ENCODE data around the gene CCNK. TPM values are rescaled to one million over a fixed set of nuclear protein-coding genes. Genes with fewer than 3 reads are reported as not detected.

The CCNK gene
- polyA plus RNA-seq, 4 donors, result 45.8 to 57.0 (median 50.4) TPM

DNA sequence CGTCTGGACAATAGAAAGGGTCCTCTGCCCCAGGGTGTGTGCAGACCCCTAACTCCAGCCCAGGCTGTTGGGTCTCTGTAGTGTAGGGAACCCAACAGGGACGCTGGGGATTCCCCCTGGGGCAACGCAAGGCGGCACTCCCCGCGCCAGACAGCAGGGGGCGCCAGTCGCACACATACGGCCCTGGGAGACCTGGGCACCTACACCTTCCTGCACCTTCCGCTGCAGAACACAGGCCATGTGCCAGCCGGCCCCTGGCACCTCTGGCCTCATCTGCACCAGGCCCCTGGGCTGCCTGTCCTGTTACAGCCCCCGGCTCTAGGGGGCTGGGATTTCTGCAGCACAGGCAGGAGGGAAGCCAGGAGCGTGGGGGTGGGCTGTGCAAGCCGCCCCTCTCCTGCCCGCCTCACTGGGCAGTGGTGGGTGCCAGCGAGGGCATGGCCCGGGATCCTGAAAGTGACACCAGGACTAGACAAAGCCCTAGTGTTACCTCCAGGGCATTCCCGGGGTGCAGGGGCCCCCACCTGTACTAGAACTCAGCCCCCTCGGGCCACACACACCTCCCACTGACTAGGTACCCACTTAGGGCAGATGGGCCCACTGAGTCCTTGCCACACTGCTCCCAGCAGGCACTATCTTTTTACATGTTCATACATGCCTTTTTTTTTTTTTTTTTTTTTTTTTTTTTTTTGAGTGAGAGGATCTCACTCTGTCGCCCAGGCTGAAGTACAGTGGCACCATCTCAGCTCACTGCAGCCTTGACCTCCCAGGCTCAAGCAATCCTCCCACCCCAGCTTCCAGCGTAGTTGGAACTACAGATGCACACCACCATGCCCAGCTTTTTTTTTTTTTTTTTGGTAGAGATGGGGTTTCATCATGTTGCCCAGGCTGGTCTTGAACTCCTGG, 37.5 kb downstream of the CCNK start:
- DNase-seq (ENCODE audit: low read depth in 4 of 4, low spot score in 3 of 4), result no peak

DNA sequence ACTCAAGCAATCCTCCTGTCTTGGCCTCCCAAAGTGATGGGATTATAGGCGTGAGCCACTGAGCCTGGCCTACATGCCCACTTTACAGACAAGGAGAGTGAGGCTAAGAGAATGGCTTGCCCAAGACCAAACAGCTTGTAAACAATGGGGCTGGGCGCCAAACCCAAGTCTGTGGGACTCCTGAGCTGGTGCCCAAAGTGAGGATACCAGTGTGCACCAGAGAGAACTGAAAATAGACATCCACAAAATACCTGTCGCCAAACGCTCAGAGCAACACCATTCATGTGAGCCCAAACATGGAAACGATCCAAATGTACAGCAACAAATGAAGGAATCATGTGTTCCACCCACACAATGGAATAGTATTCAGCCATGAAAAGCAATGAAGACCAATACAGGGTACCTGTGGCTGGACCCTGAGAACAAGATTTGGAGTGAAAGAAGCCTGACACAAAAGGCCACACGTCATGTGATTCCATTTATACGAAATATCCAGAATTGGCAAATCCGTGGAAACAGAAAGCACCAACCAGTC, 38.2 kb downstream of the CCNK start:
- DNase-seq (ENCODE audit: low read depth in 4 of 4, low spot score in 3 of 4), result no peak

DNA sequence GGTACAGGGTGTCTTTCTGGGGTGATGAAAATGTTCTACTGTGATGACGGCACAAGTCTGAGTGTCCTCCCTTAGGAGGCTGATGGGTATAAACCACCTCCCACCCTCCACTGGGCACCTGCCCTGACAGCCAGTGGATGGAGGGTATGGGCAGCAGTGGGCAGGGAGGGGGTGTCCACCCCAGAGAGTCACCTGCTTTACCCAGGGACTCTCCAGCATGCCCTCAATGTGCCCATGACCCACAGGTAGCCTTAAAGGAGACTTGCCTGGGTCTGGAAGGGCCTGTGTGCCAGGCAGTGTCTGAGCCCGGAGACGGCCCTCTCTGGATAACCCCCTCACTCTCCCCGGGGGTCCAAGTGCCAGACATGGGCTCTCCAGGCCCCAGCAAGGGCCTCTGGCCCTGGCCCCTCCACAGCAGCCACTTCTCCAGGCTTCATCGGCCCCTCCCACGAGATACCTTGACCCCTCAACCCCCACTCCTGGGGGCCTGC, 38.8 kb downstream of the CCNK start:
- no peak for DNase-seq (ENCODE audit: low read depth in 4 of 4, low spot score in 3 of 4)

DNA sequence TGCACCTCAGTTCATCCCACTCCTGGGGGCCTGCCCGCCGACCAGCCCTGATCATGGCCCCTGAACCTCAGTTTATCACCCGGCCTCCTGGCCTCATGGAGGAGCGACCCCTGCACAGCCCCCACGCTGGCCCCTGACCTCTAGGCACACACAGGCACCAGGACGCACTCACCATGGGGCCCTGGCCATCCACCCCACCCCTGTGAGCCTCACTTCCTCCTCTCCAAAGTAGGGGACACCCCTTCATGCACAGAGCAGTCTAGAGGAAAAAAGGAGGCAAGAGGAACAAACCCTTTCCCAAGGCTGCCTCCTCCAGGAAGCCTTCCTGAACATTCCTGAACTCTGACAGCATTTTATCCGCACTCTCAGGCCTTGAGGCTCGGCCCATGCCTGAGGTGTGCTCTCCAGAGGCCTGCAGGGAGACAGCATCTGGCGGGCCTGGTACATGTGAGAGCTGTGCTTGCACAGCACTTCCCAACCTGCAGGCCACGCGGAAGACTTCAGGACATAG, 39.4 kb downstream of the CCNK start:
- no peak for DNase-seq (ENCODE audit: low read depth in 4 of 4, low spot score in 3 of 4)

DNA sequence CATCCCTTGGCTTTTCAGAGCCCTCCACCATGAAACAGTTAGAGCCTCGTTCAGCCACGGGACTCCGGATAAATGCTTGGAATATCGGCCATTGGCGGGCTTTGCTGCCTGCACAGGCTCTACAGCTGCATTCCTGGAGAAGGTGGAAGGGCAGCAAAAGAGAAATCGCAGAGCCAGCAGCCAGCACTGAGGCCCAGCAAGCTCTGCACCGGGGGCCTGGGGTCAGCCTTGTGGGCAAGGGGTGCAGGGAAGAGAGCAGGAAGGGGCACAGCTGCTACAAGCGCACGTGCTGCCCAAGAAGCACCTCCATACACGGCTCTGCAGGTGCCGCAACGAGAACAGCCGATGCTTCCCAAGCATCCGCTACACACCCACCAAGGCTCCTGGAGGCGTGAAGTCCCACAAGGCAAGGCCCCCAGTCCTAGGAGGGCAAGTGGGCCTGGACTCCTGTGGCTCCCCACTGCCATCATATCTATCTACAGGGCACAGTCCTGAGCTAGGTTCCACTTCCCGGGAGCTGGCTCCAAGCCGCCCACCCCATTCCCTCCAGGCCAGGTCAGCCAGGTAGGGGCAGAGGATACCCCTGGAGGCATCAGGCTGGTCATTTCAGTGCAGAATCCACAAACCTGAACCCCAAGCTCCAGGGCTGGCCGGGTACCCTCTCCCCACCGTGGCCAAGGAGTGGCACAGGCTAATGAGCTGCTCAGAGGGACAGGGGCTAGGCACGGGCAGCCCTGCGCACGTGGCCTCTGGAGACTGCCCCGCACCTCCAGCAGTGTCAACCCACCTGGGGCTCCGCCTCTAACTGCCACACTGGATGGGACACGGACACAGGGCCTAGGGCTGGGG, 40.2 kb downstream of the CCNK start:
- DNase-seq (ENCODE audit: low read depth in 4 of 4, low spot score in 3 of 4), result no peak

DNA sequence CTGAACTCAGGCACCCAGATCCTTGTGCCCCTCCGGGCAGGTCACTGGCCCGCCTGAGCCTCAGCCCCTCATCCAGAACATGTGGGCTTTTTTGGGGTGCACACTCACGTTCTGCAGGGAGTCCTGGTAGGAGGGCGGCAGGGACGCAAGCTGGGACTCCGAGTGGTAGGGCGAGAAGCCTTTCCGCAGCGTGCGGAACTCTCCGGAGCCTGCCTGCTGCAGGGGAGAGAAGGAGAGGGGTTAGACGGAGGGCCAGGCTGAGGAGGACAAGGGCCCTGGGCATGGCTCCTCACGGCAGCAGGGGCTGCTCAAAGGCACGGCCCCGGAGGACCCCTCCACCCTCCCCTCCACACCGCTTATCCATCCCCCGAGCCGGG, 40.8 kb downstream of the CCNK start:
- DNase-seq (ENCODE audit: low read depth in 4 of 4, low spot score in 3 of 4), result no peak

DNA sequence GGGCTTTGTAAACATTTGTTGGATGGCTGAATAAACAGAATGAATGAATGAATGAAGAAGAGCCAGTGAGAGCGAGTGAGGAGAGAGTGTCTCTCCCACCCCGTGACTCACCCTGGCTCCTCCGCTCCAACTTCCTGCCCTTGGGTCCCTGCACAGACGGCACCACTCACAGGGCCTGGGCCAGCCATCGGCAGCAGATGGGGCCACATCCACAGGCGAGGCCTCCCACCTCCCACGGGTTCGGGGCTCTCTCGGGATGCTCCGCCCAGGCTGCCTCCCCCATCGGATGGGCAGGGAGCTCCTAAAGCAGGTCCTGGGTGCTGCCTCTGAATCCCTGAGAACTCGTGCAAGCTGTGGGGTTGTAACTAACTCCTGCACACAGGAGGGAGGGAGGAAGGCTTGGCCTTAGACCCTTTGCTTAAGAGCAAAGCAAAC, 41.3 kb downstream of the CCNK start:
- no peak for DNase-seq (ENCODE audit: low read depth in 4 of 4, low spot score in 3 of 4)

DNA sequence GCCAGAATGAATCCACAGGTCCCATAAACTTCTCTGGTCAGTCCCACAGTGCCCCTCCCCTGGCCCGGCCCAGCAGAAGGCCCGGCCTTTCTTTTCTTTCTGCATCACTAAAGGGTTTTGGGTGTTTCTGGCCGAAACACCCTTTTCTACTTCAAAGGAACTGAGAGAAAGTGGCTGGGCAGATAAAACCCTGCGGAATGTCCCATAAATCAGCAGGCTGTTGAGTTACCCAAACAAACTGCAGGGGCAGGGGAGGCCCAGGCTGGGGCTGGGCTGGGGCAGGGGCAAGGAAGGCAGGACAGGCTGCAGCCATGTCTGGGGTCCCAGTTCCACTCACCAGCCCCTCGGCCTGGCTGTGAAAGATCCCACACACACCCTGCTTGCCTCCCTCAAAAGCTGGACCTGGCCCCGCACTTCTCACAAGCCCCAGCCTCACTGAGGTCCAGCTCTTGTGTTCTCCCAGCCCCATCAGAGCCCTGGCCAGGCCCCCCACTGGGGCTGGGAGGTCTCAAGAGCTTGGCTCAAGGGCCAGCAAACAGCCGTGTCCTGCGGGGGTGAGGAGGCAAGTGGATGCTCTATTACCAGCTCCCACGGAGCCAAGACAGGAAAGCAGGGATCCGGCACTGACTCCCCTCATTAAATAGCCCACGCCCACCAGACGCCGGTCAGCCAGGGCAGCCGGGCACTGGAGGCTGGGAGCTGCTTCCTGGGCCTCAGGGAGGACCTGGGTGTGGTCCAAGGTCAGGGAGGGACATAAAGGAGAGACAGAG, 41.9 kb downstream of the CCNK start:
- DNase-seq (ENCODE audit: low read depth in 4 of 4, low spot score in 3 of 4), result no peak

DNA sequence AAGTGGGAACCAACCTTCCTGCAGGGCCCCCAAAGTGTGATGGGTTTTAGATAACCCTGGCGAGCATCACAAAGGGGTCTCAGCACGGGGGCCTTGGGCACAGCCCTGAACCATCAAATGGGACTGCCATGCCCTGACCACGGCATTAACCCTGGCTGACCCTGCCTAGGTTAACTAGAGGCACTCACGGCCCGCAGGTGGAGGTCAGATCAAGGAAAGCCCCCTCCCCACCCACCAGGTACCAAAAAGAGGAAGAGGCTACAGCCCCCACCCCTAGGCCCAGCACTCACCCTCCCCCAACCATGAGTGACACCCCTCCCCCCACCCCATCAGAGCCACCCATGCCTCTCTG, 42.5 kb downstream of the CCNK start:
- no peak for DNase-seq (ENCODE audit: low read depth in 4 of 4, low spot score in 3 of 4)

DNA sequence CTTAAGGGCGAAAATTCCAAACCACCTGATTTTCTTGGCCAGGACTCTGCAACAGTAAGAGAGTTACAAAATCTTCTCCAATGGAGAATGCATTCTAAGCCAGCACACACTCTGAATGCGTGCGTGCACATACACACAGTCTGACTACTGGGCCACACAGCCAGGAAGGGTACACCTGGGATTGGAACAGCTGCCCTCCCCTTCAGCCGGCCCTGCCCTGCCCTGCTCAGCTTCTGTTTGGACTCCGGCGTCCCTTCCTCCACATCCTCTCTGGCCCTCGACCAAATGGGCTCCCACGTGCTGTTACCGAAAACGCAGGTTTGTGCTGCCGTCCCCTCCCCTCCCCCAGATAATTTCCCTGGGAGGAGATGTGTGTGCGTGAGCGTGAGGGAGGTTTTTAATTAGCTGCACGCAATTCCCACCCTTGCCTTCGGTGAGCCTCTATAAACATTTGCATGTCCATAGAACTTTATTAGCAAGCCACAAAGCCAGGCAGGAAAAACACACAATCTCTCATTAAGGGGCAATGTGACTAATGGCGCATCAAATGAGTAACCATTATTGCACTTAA, 43.0 kb downstream of the CCNK start:
- DNase-seq (ENCODE audit: low read depth in 4 of 4, low spot score in 3 of 4), result no peak

DNA sequence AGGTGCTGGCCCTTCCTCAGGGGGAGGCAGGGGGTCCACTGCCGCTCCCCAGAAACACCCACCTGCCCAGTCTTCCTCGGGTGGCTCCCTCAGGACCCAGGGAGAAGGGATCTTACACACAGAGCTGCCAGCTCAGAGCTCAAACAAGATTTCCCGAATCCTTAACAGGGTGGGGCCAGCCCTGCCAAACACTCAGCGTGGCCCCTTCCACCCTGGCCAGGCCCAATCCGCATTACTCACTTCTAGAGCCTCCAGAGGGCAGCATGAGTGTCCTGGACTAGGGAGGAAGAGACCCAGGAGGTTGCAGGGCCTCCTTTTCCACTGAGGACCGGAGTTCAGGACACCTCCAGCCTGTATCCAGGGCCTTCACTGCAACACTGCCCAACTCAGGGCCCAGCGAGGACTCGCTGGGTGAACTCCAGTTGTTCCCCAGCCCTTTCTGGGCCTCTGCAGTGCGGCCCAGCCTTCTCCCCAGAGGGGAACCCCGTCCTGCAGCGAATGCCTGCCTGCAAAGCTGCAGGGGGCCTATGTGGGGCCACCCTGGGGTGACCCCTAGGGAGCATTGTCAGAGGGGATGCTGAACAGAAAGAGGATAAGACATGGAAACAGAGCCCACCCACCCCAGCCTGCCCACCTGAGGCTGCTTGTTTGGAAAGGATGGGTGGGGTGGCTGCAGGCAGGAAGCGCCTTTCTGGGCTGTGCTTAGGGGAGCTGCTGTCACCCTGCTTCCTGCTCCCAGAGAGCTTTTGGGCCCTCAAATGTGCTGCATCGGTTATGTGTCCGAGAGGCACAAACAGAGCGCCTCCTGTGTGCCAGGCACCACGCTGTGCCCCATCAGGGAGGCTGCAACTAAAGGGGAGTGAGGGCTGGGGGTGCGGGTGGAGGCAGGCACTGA, 43.8 kb downstream of the CCNK start:
- no peak for DNase-seq (ENCODE audit: low read depth in 4 of 4, low spot score in 3 of 4)

DNA sequence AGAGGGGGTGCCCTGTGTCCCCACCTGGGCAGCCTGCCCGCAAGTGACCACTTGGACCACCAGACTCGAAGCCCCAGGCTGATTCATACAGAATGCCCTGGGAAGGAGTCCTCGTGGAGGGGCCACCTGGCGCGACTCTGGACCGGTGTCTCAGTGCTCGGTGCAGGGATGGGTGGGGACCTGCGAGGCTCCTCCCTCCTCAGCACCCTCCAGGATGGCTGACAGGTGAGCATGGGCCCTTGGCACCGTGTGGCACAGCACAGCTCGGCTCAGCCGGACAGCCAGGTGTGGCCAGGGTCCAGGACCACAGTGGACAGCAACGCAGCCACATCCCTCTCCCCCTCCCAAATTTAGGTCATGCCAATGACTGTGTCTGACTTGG, 44.5 kb downstream of the CCNK start:
- no peak for DNase-seq (ENCODE audit: low read depth in 4 of 4, low spot score in 3 of 4)

DNA sequence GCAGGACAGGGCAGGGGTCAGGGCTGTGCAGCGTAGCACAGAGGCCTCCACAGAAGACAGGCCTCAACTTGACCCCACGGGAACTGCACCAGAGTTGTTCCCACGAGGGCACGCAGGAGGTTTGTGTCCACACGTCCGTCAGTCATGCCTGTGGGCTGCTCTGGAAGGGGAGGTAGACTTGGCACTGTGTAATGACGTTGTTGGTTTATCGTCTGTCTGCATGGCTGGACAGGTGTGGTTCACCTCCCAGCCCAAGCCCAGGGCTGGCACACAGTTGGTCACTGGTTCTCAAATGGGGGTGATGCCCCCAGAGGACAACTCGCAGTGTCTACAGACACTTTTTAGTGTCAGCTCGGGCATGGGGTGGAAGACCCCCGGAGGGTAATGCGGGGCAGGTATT, 45.8 kb downstream of the CCNK start:
- DNase-seq (ENCODE audit: low read depth in 4 of 4, low spot score in 3 of 4), result no peak

DNA sequence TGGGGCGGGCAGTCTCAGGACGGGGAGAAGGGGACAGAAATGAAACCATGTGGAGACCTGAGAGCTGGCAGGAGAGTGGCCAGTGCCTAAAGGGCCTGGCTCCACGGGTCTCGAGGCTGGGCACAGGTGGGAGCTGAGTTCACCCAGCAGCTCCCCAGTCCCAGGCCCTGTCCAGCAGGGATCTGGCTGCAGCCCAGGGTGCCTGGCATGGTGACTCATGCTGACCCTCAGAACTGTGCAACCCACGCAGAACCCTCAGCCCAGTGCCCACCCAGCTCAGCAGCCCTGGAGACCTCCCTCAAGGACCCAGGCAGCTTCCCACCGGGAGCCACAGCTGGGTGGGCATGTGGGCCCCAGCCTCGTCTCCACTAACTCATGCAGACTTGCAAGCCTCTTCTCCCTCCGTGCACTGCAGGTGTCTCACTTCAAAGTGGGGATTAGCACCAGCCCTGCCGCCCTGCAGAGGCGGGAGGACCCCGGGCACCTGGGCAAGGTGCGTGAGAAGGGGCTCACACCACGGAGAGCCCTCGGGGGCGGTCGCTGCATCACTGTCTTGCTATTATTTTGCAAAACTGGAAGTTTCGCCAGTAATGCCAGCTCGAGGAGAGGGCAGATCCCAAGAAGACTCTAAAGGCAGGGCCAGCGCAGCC, 46.3 kb downstream of the CCNK start:
- no peak for DNase-seq (ENCODE audit: low read depth in 4 of 4, low spot score in 3 of 4)

DNA sequence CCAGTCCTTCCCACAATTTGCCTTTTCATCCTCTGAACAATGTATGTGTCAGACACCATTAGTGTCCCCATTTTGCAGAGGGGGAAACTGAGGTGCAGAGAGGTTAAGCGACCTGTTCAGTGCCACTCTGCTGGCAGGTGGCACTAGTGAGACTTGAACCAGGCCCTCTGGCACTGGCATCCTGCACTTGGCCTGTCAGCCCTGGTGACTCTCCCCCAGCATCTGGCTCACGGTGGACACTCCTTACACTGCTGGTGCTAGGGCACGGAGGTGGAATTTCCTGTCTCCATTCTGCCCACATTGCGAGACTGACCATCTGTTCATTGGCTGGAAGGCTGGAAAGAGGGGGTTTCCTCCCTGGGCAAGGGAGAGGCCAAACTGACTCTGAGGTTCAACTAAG, 48.7 kb downstream of the CCNK start:
- DNase-seq (ENCODE audit: low read depth in 4 of 4, low spot score in 3 of 4), result no peak

DNA sequence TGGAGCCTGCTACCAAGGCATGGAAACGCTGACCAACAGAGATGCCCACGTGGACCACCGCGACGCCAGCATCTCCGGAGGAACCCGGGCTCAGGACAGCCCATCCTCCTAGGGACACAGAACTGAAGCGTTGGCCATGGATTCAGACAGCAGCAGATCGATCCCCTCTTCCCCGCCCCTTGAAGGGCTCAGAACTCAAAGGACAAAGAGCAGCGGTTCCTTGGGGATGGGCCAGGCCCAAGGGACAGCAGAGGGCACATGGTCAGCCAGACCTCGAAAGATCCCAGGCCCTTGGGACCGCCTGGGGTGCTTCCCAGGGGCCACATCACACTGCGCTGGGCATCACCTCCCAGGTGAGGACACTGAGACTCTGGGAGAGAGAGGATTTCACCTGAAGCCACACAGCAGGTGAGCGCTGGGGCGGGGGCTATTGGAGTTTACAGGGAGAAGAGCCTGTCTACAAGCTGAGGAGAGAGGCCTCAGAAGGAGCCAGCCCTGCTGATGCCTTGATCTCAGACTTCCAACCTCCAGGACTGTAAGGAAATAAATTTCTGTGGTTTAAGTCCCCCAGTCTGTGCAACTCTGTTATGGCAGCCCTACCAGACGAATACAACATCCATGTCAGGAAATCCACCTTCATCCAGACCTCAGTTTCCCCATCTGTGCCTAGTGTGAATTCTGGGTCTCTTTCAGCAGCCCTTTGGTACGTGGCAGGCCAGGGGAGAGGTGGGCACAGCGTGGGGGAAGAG, 49.4 kb downstream of the CCNK start:
- DNase-seq (ENCODE audit: low read depth in 4 of 4, low spot score in 3 of 4), result no peak

DNA sequence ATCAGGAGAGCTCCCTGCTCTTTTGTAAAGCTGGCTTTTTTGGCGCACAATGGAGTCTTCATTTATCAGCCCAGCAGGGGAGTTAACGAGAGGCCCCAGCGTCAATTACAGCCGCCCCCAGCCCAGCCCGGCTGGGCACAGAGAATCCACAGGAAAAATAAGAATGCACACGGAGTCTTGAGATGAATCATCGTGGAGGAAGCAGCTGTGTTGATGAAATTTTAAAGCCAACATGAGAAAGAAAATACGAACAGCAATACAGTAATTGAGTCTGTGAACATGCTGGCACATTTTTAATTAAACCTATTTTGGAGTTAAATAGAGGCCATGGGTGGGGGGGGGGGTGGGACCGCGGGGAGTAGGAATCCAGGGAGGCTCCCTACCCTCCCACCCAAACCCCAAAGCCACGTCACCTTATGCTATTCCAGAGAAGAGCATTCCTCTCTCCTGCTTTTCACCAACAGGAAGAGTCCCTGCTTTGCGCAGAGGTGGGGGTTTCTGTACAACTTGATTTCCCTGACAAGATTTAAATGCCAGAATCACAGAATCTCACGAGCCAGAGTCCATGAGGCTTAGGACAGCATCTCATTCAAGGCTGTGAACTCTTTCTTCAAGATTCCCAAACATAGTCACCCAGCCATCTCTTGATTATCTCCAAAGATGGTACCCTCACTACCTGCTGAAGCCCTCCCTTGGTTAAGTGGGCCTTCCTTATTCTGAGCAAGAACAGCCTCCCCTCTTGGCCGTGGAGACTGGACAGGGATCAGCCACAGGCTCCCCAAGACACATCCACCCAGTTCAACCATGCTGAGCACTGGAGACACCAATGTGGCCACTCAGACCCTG, 50.3 kb downstream of the CCNK start:
- no peak for DNase-seq (ENCODE audit: low read depth in 4 of 4, low spot score in 3 of 4)
